Endothelial cell of umbilical vein (primary cell): ENCODE measurements around the gene NELFE. TPM values are rescaled to one million over a fixed set of nuclear protein-coding genes. Genes with fewer than 3 reads are reported as not detected.

Experiments
- BruUV-seq: library from RNA; stranded (reverse); fragments of 400-500 nt; replicated peaks from 2 replicates; lab custom pipeline; 2021; lab: Mats Ljungman, UMichigan
- CTCF ChIA-PET: fragments of 300-600, 350-600 bp; sonication (Branson Sonifier 250); formaldehyde crosslinking; loops from one replicate; lab custom pipeline; 2021; ENCODE audit warnings: antibody characterized with exemption, inconsistent platforms; lab: Charles Lee
- POLR2A ChIA-PET: fragments of 300-600, 350-600 bp; sonication (Branson Sonifier 250); formaldehyde crosslinking; loops from one replicate; lab custom pipeline; 2021; ENCODE audit warnings: antibody characterized with exemption, inconsistent platforms; lab: Charles Lee
- DNase-seq: peaks from one replicate; pipeline ENCODE4 v3.0.0-alpha.2; 2011; ENCODE audit warnings: low read depth, low spot score
- FAIRE-seq: peaks from 2 replicates; lab custom pipeline; 2011; peaks lifted over from hg19 to GRCh38; lab: Jason Lieb, UNC
- H2AFZ ChIP-seq: 2 replicates; pipeline ENCODE4 v1.6.0; 2012; ENCODE audit warnings: low read depth, low read length, control low read depth, inconsistent platforms
- H3K27ac ChIP-seq: 2 replicates; pipeline ENCODE4 v1.5.1; 2011; ENCODE audit warnings: low read depth, mild to moderate bottlenecking, control low read depth, low read length, moderate library complexity; ENCODE audit not compliant: insufficient read depth
- H3K27me3 ChIP-seq, 2 experiments: 2 replicates each; pipeline versions ENCODE4 v1.6.0 to v1.6.1; 2011; ENCODE audit warnings: low read length in 2 of 2, mixed read lengths in 1 of 2; ENCODE audit not compliant: control insufficient read depth in 2 of 2, insufficient read depth in 2 of 2
- H3K36me3 ChIP-seq, 2 experiments: 2 replicates in 1 of 2; 3 replicates in 1 of 2; pipeline ENCODE4 v1.5.1; 2011; ENCODE audit warnings: low read length in 2 of 2, mild to moderate bottlenecking in 1 of 2, moderate library complexity in 1 of 2; ENCODE audit not compliant: control insufficient read depth in 2 of 2, insufficient read depth in 2 of 2; ENCODE audit errors: extremely low read depth in 1 of 2
- H3K4me1 ChIP-seq: 3 replicates; pipeline ENCODE4 v1.5.1; 2011; ENCODE audit warnings: mild to moderate bottlenecking, low read length; ENCODE audit not compliant: control insufficient read depth, insufficient read depth; ENCODE audit errors: extremely low read depth
- H3K4me2 ChIP-seq: 2 replicates; pipeline ENCODE4 v1.6.1; 2011; ENCODE audit warnings: low read length, control low read depth, mixed read lengths; ENCODE audit not compliant: insufficient read depth
- H3K4me3 ChIP-seq, 3 experiments: fragments of 200-600 bp in 1 of 3; sonication (generic), shearing (Covaris generic) in 1 of 3; replicated peaks in 1 of 3; 2 replicates each; pipeline ENCODE4 v1.5.1; 2011 to 2016; ENCODE audit warnings: control low read depth in 3 of 3, low read length in 3 of 3, mild to moderate bottlenecking in 2 of 3, inconsistent platforms in 1 of 3, low read depth in 1 of 3, moderate library complexity in 1 of 3; ENCODE audit not compliant: insufficient read depth in 1 of 3
- H3K79me2 ChIP-seq: 2 replicates; pipeline ENCODE4 v1.6.0; 2012; ENCODE audit warnings: low read length, inconsistent platforms; ENCODE audit not compliant: control insufficient read depth, insufficient read depth
- H3K9ac ChIP-seq: replicated peaks from 2 replicates; pipeline ENCODE3; 2011; ENCODE audit warnings: low read length, control low read depth; ENCODE audit not compliant: insufficient read depth; ENCODE audit errors: extremely low read depth
- H3K9me1 ChIP-seq: replicated peaks from 3 replicates; pipeline ENCODE4 v1.6.0; 2011; ENCODE audit warnings: mild to moderate bottlenecking, low read length; ENCODE audit not compliant: control insufficient read depth, insufficient read depth; ENCODE audit errors: extremely low read depth
- H3K9me3 ChIP-seq: replicated peaks from 2 replicates; pipeline ENCODE4 v1.5.1; 2012; ENCODE audit warnings: low read length, inconsistent platforms; ENCODE audit not compliant: control insufficient read depth, insufficient read depth
- H4K20me1 ChIP-seq: replicated peaks from 2 replicates; pipeline ENCODE3; 2011; ENCODE audit warnings: mild to moderate bottlenecking, low read length; ENCODE audit not compliant: control insufficient read depth, insufficient read depth; ENCODE audit errors: extremely low read depth
- EZH2 ChIP-seq: IDR thresholded peaks from 2 replicates; pipeline ENCODE4 v1.6.1; 2012; ENCODE audit warnings: borderline replicate concordance, low read depth, mild to moderate bottlenecking, moderate library complexity, low read length, inconsistent platforms; ENCODE audit not compliant: severe bottlenecking
- FOS ChIP-seq: IDR thresholded peaks from 2 replicates; pipeline ENCODE4 v1.6.1; 2011; ENCODE audit warnings: mild to moderate bottlenecking, low read length, moderate library complexity, borderline replicate concordance; ENCODE audit not compliant: insufficient read depth
- GATA2 ChIP-seq: IDR thresholded peaks from 2 replicates; pipeline ENCODE4 v1.7.0; 2011; ENCODE audit warnings: low read depth, mild to moderate bottlenecking, moderate library complexity, mixed read lengths, low read length; ENCODE audit not compliant: insufficient read length, insufficient read depth
- JUN ChIP-seq: IDR thresholded peaks from 2 replicates; pipeline ENCODE4 v1.6.1; 2011; ENCODE audit warnings: borderline replicate concordance, low read depth; ENCODE audit not compliant: insufficient read length, insufficient read depth
- MYC ChIP-seq: IDR thresholded peaks from one replicate; pipeline ENCODE4 v1.6.1; 2011; ENCODE audit warnings: mild to moderate bottlenecking, low read depth, low read length
- POLR2A ChIP-seq: IDR thresholded peaks from 2 replicates; pipeline ENCODE4 v1.6.1; 2012; ENCODE audit warnings: low read depth, mild to moderate bottlenecking, control low read depth, low read length
- POLR2AphosphoS5 ChIP-seq: IDR thresholded peaks from 2 replicates; pipeline ENCODE4 v1.6.1; 2012; ENCODE audit warnings: low read depth, mild to moderate bottlenecking, control low read depth, low read length, moderate library complexity; ENCODE audit not compliant: insufficient read depth
- dilution Hi-C: fragments of 300-500 bp; cut with MboI; formaldehyde crosslinking; loops from one replicate; pipeline ENCODE4 v1.15.0; 2019; ENCODE audit warnings: low sequenced_read_pairs; ENCODE audit not compliant: extremely low pct_ligation_motif_present
- intact Hi-C: fragments of 100-400 bp; cut with micrococcal nuclease; formaldehyde crosslinking; loops from one replicate; pipeline ENCODE4 v1.10.0; 2022
- polyA plus RNA-seq, 4 experiments: library from polyadenylated mRNA; depleted of rRNA in 3 of 4; stranded (reverse) in 3 of 4; unstranded in 1 of 4; fragments of >200 nt; gene quantifications; 2 replicates each; pipeline versions ENCODE4 v1.2.1 to v1.2.3, GENCODE V29; 2011 to 2012; ENCODE audit warnings: missing spikeins in 1 of 4
- total RNA-seq: library from RNA; stranded (reverse); gene quantifications from 2 replicates; pipeline ENCODE4 v1.2.3, GENCODE V29; 2021
- TF ChIP-seq, protein P1 (sequence below), 2 donors: IDR thresholded peaks; 1 replicate in 1 of 2; 2 replicates in 1 of 2; pipeline ENCODE4 v1.5.1; 2011; ENCODE audit warnings: low read length in 2 of 2, mild to moderate bottlenecking in 2 of 2, moderate library complexity in 2 of 2, control low read depth in 1 of 2, inconsistent platforms in 1 of 2, low read depth in 1 of 2; ENCODE audit not compliant: insufficient read depth in 1 of 2; ENCODE audit errors: extremely low read depth in 1 of 2
- TF ChIP-seq, protein P2 (sequence below): IDR thresholded peaks from 2 replicates; pipeline ENCODE4 v1.6.1; 2011; ENCODE audit not compliant: insufficient read depth, insufficient read length

The NELFE gene
- total and polyA plus RNA-seq, 2 donors (not counting 3 experiments of a cell fraction or from before 2014, with no cell fraction given): 55.8 to 68.5 TPM

DNA sequence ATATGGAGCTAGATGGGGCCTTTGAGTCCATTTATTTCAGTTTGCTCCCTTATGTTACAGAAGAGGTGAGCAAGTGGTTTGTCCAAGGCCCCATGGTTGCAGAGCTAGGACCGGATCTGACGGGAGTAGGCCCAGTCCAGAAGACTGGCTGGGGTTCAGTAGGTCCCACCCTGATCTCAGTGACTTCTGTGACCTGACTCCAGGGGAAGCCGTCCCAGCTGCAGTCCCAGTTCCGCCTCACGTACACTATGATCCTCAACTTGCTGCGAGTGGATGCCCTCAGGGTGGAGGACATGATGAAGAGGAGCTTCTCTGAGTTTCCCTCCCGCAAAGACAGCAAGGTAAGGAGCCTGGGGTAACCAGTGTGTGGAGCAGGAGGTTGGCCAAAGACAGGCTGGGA lies 7.7 kb upstream of the NELFE start:
- H3K4me1 ChIP-seq: peaks cover 9% of the 10 kb centered on the region
- H3K27me3 ChIP-seq: no peaks in the 10 kb centered on the region
- TF ChIP-seq JUN (no peak), FOS (no peak), POLR2AphosphoS5 (no peak), MYC (no peak), POLR2A (no peak), EZH2 (no peak), GATA2 (no peak)
- TF ChIP-seq, protein P1, sequence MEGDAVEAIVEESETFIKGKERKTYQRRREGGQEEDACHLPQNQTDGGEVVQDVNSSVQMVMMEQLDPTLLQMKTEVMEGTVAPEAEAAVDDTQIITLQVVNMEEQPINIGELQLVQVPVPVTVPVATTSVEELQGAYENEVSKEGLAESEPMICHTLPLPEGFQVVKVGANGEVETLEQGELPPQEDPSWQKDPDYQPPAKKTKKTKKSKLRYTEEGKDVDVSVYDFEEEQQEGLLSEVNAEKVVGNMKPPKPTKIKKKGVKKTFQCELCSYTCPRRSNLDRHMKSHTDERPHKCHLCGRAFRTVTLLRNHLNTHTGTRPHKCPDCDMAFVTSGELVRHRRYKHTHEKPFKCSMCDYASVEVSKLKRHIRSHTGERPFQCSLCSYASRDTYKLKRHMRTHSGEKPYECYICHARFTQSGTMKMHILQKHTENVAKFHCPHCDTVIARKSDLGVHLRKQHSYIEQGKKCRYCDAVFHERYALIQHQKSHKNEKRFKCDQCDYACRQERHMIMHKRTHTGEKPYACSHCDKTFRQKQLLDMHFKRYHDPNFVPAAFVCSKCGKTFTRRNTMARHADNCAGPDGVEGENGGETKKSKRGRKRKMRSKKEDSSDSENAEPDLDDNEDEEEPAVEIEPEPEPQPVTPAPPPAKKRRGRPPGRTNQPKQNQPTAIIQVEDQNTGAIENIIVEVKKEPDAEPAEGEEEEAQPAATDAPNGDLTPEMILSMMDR (IDR thresholded peaks at IDR 0.05; ENCODE audit: extremely low read depth in 1 of 2, insufficient read depth in 1 of 2, low read depth in 1 of 2, low read length in 2 of 2): no peak
- TF ChIP-seq, protein P2, sequence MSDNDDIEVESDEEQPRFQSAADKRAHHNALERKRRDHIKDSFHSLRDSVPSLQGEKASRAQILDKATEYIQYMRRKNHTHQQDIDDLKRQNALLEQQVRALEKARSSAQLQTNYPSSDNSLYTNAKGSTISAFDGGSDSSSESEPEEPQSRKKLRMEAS: no peak
- no peaks in the 10 kb centered on the region for H3K9me3 ChIP-seq
- intact Hi-C loops: no loop called here
- DNase-seq (no peak), FAIRE-seq (no peak)
- H3K27ac ChIP-seq: no peak overlapping the region
- H3K36me3 ChIP-seq: peaks cover 14 to 61% of the 10 kb centered on the region in 2 experiments
- dilution Hi-C loops: no loop called here
- BruUV-seq: no TSS peak
- no peak overlapping the region for H3K9ac ChIP-seq
- H4K20me1 ChIP-seq: no peaks in the 10 kb centered on the region
- CTCF ChIA-PET: interaction anchor here (1.3 kb wide), 1 partner anchor 14 kb away, joined by 7 read pairs; no protein-coding TSS in a partner anchor
- peaks cover 13% of the 10 kb centered on the region for H3K79me2 ChIP-seq
- POLR2A ChIA-PET: no interaction called here
- H3K4me2 ChIP-seq: no peak overlapping the region
- no peak overlapping the region for H2AFZ ChIP-seq
- H3K4me3 ChIP-seq: no peak overlapping the region
- no peaks in the 10 kb centered on the region for H3K9me1 ChIP-seq
